H1 (cell line): ENCODE data around the gene GPR171. TPM values are rescaled to one million over a fixed set of nuclear protein-coding genes. Genes with fewer than 3 reads are reported as not detected.

Experiments used
- CTCF ChIA-PET: fragments of 300-600 bp; sonication (Branson Sonifier 250); formaldehyde crosslinking; loops from one replicate; lab custom pipeline; 2021; ENCODE audit not compliant: partially characterized antibody; lab: Charles Lee
- POLR2A ChIA-PET: fragments of 300-600 bp; sonication (Branson Sonifier 250); formaldehyde crosslinking; loops from one replicate; lab custom pipeline; 2021; ENCODE audit warnings: inconsistent platforms; ENCODE audit not compliant: partially characterized antibody; lab: Charles Lee
- DNase-seq, 2 experiments: peaks; one replicate each; pipeline versions ENCODE4 v3.0.0 to v3.0.0-alpha.2; 2010 to 2022; ENCODE audit warnings: low spot score in 2 of 2, low read depth in 1 of 2, mixed read lengths in 1 of 2
- FAIRE-seq: peaks from 2 replicates; lab custom pipeline; 2011; peaks lifted over from hg19 to GRCh38; lab: Jason Lieb, UNC
- H2AFZ ChIP-seq: 2 replicates; pipeline ENCODE4 v1.8.1; 2012; ENCODE audit warnings: low read length, inconsistent platforms
- H2AK5ac ChIP-seq: 2 replicates; pipeline ENCODE4 v1.6.1; 2013; ENCODE audit warnings: low read depth, low read length
- H2BK120ac ChIP-seq: replicated peaks from 2 replicates; pipeline ENCODE3; 2013; ENCODE audit warnings: low read depth, low read length, inconsistent platforms
- H2BK12ac ChIP-seq: 2 replicates; pipeline ENCODE4 v1.6.1; 2013; ENCODE audit warnings: low read depth, low read length
- H2BK15ac ChIP-seq: 2 replicates; pipeline ENCODE4 v1.6.1; 2013; ENCODE audit warnings: low read length
- H2BK20ac ChIP-seq: 2 replicates; pipeline ENCODE4 v1.6.1; 2013; ENCODE audit warnings: low read length
- H2BK5ac ChIP-seq: 2 replicates; pipeline ENCODE4 v1.6.1; 2013; ENCODE audit warnings: low read depth, low read length
- H3K14ac ChIP-seq: 2 replicates; pipeline ENCODE4 v1.6.1; 2013; ENCODE audit warnings: inconsistent platforms; ENCODE audit not compliant: insufficient read length
- H3K18ac ChIP-seq: 2 replicates; pipeline ENCODE4 v1.6.1; 2013; ENCODE audit warnings: low read length; ENCODE audit errors: extremely low read depth
- H3K23ac ChIP-seq: 2 replicates; pipeline ENCODE4 v1.6.1; 2013; ENCODE audit warnings: inconsistent platforms; ENCODE audit not compliant: insufficient read length
- H3K23me2 ChIP-seq: 2 replicates; pipeline ENCODE4 v1.6.1; 2013; ENCODE audit warnings: low read depth, low read length
- H3K27ac ChIP-seq: 2 replicates; pipeline ENCODE4 v1.6.1; 2011; ENCODE audit warnings: low read depth, low read length, inconsistent platforms
- H3K27me3 ChIP-seq, 4 experiments: replicated peaks in 1 of 4; 1 replicate in 1 of 4; 2 replicates in 3 of 4; pipeline versions ENCODE4 v1.6.1 to v1.8.1; 2011 to 2013; ENCODE audit warnings: low read length in 3 of 4, mild to moderate bottlenecking in 3 of 4, inconsistent platforms in 2 of 4, mixed read lengths in 2 of 4, moderate library complexity in 1 of 4; ENCODE audit not compliant: control insufficient read depth in 3 of 4, insufficient read depth in 3 of 4; ENCODE audit errors: extremely low read depth in 1 of 4
- H3K36me3 ChIP-seq, 4 experiments: 2 replicates each; pipeline versions ENCODE4 v1.6.1 to v1.8.1; 2011 to 2013; ENCODE audit warnings: mild to moderate bottlenecking in 4 of 4, low read length in 3 of 4, moderate library complexity in 2 of 4, control low read depth in 1 of 4, inconsistent platforms in 1 of 4; ENCODE audit not compliant: insufficient read depth in 4 of 4, control insufficient read depth in 2 of 4
- H3K4ac ChIP-seq: replicated peaks from 2 replicates; pipeline ENCODE3; 2013; ENCODE audit warnings: low read length, low read depth, mixed read lengths, inconsistent platforms; ENCODE audit not compliant: insufficient read length
- H3K4me1 ChIP-seq, 4 experiments: replicated peaks in 1 of 4; 1 replicate in 1 of 4; 2 replicates in 3 of 4; pipeline versions ENCODE4 v1.6.1 to v1.8.1; 2011 to 2013; ENCODE audit warnings: low read length in 3 of 4, inconsistent platforms in 2 of 4, mixed read lengths in 1 of 4; ENCODE audit not compliant: insufficient read depth in 4 of 4, control insufficient read depth in 3 of 4
- H3K4me2 ChIP-seq, 2 experiments: 2 replicates each; pipeline versions ENCODE4 v1.6.1 to v1.8.1; 2011 to 2013; ENCODE audit warnings: low read depth in 2 of 2, low read length in 2 of 2, control low read depth in 1 of 2, inconsistent platforms in 1 of 2, mild to moderate bottlenecking in 1 of 2; ENCODE audit not compliant: insufficient read depth in 1 of 2
- H3K4me3 ChIP-seq, 4 experiments: fragments of 200-600, 300-600 bp in 1 of 4; sonication (generic), shearing (Covaris generic), sonication (Bioruptor Twin) in 1 of 4; 2 replicates each; pipeline versions ENCODE4 v1.5.1 to v1.8.1; 2011 to 2016; ENCODE audit warnings: low read length in 4 of 4, low read depth in 3 of 4, control low read depth in 2 of 4, inconsistent platforms in 2 of 4, mild to moderate bottlenecking in 2 of 4, mixed read lengths in 1 of 4, moderate library complexity in 1 of 4; ENCODE audit not compliant: insufficient read depth in 2 of 4; ENCODE audit errors: extremely low read depth in 1 of 4
- H3K56ac ChIP-seq: replicated peaks from 2 replicates; pipeline ENCODE3; 2013; ENCODE audit warnings: low read depth, mild to moderate bottlenecking, mixed read lengths, low read length, inconsistent platforms; ENCODE audit not compliant: insufficient read length
- H3K79me1 ChIP-seq: 2 replicates; pipeline ENCODE4 v1.6.1; 2013; ENCODE audit warnings: low read depth, low read length, control low read depth
- H3K79me2 ChIP-seq, 2 experiments: 2 replicates each; pipeline versions ENCODE4 v1.6.1 to v1.8.1; 2012 to 2013; ENCODE audit warnings: low read length in 2 of 2, mild to moderate bottlenecking in 2 of 2, inconsistent platforms in 1 of 2; ENCODE audit not compliant: insufficient read depth in 2 of 2, control insufficient read depth in 1 of 2
- H3K9ac ChIP-seq, 4 experiments: replicated peaks in 1 of 4; 1 replicate in 1 of 4; 2 replicates in 3 of 4; pipeline versions ENCODE4 v1.6.1 to v1.8.1; 2011 to 2013; ENCODE audit warnings: low read depth in 3 of 4, low read length in 3 of 4, control low read depth in 2 of 4, mild to moderate bottlenecking in 2 of 4, moderate library complexity in 2 of 4, inconsistent platforms in 1 of 4; ENCODE audit errors: extremely low read depth in 1 of 4
- H3K9me3 ChIP-seq, 2 experiments: 2 replicates each; pipeline versions ENCODE4 v1.6.1 to v1.8.1; 2012 to 2013; ENCODE audit warnings: mild to moderate bottlenecking in 2 of 2, moderate library complexity in 2 of 2, control low read depth in 1 of 2, inconsistent platforms in 1 of 2, low read depth in 1 of 2, low read length in 1 of 2, mixed read lengths in 1 of 2; ENCODE audit not compliant: insufficient read depth in 2 of 2
- H4K20me1 ChIP-seq, 2 experiments: replicated peaks in 1 of 2; 2 replicates each; pipeline versions ENCODE3 to v1.8.1; 2011 to 2013; ENCODE audit warnings: inconsistent platforms in 2 of 2, low read length in 2 of 2, mild to moderate bottlenecking in 1 of 2; ENCODE audit not compliant: insufficient read depth in 2 of 2, control insufficient read depth in 1 of 2
- H4K5ac ChIP-seq: 2 replicates; pipeline ENCODE4 v1.6.1; 2013; ENCODE audit warnings: low read length, low read depth, mixed read lengths, inconsistent platforms; ENCODE audit not compliant: insufficient read length
- H4K8ac ChIP-seq: 2 replicates; pipeline ENCODE4 v1.8.0; 2013; ENCODE audit warnings: mild to moderate bottlenecking, moderate library complexity, low read length, inconsistent platforms; ENCODE audit not compliant: insufficient read depth; ENCODE audit errors: extremely low read depth
- H4K91ac ChIP-seq: replicated peaks from 2 replicates; pipeline ENCODE3; 2013; ENCODE audit warnings: low read length, mixed read lengths, inconsistent platforms; ENCODE audit not compliant: insufficient read length
- ATF2 ChIP-seq: IDR thresholded peaks from 2 replicates; pipeline ENCODE4 v1.6.1; 2012; ENCODE audit warnings: low read length, inconsistent platforms
- WGBS, 2 experiments: shearing (Covaris generic) in 1 of 2; methylation state at CpG; one replicate each; pipeline versions ENCODE4 v1.1.6 to v1.1.7; 2013 to 2015; ENCODE audit warnings: low lambda C conversion rate in 2 of 2, mixed read lengths in 2 of 2, inconsistent platforms in 1 of 2, low coverage in 1 of 2, missing lambda C conversion rate in 1 of 2; ENCODE audit not compliant: insufficient replicate concordance in 2 of 2, insufficient coverage in 1 of 2, insufficient read length in 1 of 2; ENCODE audit errors: extremely low coverage in 1 of 2, missing lambda C conversion rate in 1 of 2; 5-methylcytosine and 5-hydroxymethylcytosine counted together
- polyA plus RNA-seq, 7 experiments: library from polyadenylated mRNA; depleted of rRNA in 3 of 7; stranded (reverse) in 5 of 7; unstranded in 2 of 7; fragments of >200 nt in 5 of 7; fragments of 200-250 nt in 2 of 7; gene quantifications; 1 replicate in 5 of 7; 2 replicates in 1 of 7; 4 replicates in 1 of 7; pipeline versions ENCODE4 v1.2.1 to v1.2.3, GENCODE V29; 2011 to 2013; ENCODE audit warnings: missing spikeins in 2 of 7, mixed read lengths in 2 of 7
- total RNA-seq: library from RNA; stranded (reverse); fragmentation: NEBNext Ultra II Directional; extraction: Animal tissue kit (Norgen Biotek cat#: 25700); gene quantifications from 2 replicates; pipeline ENCODE4 v1.2.1, GENCODE V29; 2021

The GPR171 gene
- total and polyA plus RNA-seq, 2 of the 8 experiments (the other 6 are each of a cell fraction or from before 2014, with no cell fraction given), result not detected

GRCh38 chr3:151171145-151171757, 31.8 kb downstream of the GPR171 start:
- H3K23ac ChIP-seq, result no peak overlapping the region
- POLR2A ChIA-PET, result no interaction called here
- no peaks in the 10 kb centered on the region for H3K9me3 ChIP-seq
- H3K36me3 ChIP-seq, result no peaks in the 10 kb centered on the region; a peak in 2 of 8 replicates
- no peak overlapping the region for H3K4me2 ChIP-seq
- H2BK20ac ChIP-seq, result no peak overlapping the region
- H2AFZ ChIP-seq, result no peak overlapping the region
- DNase-seq, result no peak
- H4K8ac ChIP-seq, result no peak overlapping the region; the same call in 1 of the 2 replicates
- CTCF ChIA-PET, result interaction anchor here (0.6 to 6.8 kb wide), 6 partner anchors 8 to 383 kb away, joined by 3 to 32 read pairs (median 4); no protein-coding TSS in a partner anchor
- H2AK5ac ChIP-seq, result no peak overlapping the region
- H4K5ac ChIP-seq, result no peak overlapping the region
- no peaks in the 10 kb centered on the region for H3K79me2 ChIP-seq
- H4K91ac ChIP-seq, result no peak overlapping the region
- no peaks in the 10 kb centered on the region for H3K23me2 ChIP-seq
- no peak overlapping the region for H3K4me3 ChIP-seq
- no peaks in the 10 kb centered on the region; the same call in 1 of the 2 replicates for H3K79me1 ChIP-seq
- H3K18ac ChIP-seq, result no peak overlapping the region
- no peak overlapping the region for H3K56ac ChIP-seq
- FAIRE-seq, result no peak
- peaks cover 0 to 6% (median 0%) of the 10 kb centered on the region in 4 experiments; a peak in 2 of 7 replicates for H3K4me1 ChIP-seq
- peaks cover 0 to 2% of the 10 kb centered on the region in 2 experiments for H4K20me1 ChIP-seq
- H3K14ac ChIP-seq, result no peak overlapping the region
- H3K27ac ChIP-seq, result no peak overlapping the region
- H3K27me3 ChIP-seq, result no peaks in the 10 kb centered on the region
- H2BK12ac ChIP-seq, result no peak overlapping the region
- H2BK15ac ChIP-seq, result no peak overlapping the region
- no peak for TF ChIP-seq ATF2
- H2BK5ac ChIP-seq, result no peak overlapping the region
- no peak overlapping the region for H3K9ac ChIP-seq
- H3K4ac ChIP-seq, result no peak overlapping the region
- H2BK120ac ChIP-seq, result no peak overlapping the region
- WGBS, 2 experiments, result 93% methylated on average over 5 of the region's 5 CpGs; no CpG with 5 or more reads in 1 of the 2 experiments
